C4-2B (cell line): Measurements from ENCODE around the gene RBMS3.

ENCODE experiments used
- H3K27ac ChIP-seq: fragments of 450-650 bp; 2 replicates; pipeline ENCODE4 v1.5.1; 2017
- ZFX ChIP-seq: fragments of 450-650 bp; IDR thresholded peaks from 2 replicates; pipeline ENCODE4 v1.6.1; 2017
- TF ChIP-seq, protein P1 (sequence below): fragments of 450-650 bp; conservative IDR thresholded peaks from 2 replicates; pipeline ENCODE4 v1.5.1; 2017; ENCODE audit warnings: mild to moderate bottlenecking

Gene RBMS3

DNA sequence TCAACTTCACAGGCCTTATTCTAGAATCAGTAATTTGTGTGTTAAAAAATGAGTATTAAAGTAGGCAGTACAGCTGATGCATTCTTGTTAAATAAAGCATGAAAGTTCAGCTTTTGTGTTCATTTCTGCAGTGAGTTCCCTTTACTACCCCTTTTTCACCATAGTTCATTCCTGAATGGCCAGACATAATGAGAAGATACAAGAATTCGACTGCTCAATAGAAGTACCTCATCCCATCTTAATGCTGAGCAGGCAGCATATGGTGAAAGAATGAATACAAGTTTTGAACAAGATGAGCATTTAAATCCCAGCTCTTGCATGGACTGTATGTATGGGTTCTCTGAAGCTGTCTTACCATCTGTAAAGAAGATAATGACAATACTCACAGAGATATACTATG, 677.9 kb downstream of the RBMS3 start:
- TF ChIP-seq ZFX: no peak
- TF ChIP-seq, protein P1, sequence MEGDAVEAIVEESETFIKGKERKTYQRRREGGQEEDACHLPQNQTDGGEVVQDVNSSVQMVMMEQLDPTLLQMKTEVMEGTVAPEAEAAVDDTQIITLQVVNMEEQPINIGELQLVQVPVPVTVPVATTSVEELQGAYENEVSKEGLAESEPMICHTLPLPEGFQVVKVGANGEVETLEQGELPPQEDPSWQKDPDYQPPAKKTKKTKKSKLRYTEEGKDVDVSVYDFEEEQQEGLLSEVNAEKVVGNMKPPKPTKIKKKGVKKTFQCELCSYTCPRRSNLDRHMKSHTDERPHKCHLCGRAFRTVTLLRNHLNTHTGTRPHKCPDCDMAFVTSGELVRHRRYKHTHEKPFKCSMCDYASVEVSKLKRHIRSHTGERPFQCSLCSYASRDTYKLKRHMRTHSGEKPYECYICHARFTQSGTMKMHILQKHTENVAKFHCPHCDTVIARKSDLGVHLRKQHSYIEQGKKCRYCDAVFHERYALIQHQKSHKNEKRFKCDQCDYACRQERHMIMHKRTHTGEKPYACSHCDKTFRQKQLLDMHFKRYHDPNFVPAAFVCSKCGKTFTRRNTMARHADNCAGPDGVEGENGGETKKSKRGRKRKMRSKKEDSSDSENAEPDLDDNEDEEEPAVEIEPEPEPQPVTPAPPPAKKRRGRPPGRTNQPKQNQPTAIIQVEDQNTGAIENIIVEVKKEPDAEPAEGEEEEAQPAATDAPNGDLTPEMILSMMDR: no peak

DNA sequence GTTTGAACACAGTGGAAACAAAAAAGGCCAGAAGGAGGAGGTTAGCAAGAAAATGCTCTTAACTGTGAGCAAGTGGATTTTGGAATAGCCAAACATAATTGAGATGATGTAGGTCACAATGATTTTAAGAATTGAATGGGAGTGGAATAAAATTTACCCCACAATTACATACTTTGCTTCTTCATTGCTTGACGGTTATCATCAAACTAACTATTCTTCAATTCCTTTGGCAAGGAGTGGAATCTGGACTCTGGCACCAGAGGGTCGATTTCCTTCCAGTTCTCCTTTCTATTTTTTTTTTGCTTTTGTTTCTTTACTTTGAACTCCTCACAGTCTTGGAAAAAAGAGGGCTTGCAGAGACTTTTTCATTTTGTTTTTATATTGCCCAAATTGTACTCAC, 691.0 kb downstream of the RBMS3 start:
- H3K27ac ChIP-seq: no peak overlapping the region
- TF ChIP-seq, protein P1: no peak
- no peak for TF ChIP-seq ZFX

More for the DNA sequence above, 677.9 kb downstream of the RBMS3 start:
- H3K27ac ChIP-seq: no peak overlapping the region

DNA sequence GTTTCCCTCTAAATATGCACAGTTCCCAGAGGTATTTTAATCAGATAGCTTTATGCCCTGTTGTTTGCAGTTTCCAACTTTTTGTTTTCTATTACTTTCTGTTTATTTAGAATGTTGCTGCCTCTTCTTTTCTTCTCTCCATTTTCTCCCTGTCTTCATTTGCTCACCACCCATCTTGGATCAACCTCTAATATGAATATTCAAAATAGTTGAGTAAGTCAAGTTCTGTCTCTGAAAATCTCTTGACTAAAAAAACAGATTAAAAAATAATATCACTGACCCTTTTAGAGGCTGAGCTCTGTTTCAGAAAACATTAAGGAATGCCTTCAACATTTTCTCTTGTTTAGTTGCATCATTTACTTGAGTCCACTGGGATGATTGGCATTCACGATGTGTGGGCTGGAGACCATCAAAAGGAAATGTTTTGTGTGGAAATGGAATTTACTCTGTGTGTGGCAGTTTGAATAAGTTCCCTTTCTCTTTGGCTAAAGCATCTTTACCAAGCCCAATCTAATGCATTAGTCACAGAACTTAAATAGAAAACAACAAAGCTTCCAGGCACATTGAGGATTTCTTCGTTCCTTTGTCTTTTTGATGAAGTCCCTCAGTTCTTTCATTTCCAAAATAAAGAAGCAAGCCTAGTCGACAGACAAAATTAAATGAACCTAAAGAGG, 691.6 kb downstream of the RBMS3 start:
- no peak overlapping the region for H3K27ac ChIP-seq

DNA sequence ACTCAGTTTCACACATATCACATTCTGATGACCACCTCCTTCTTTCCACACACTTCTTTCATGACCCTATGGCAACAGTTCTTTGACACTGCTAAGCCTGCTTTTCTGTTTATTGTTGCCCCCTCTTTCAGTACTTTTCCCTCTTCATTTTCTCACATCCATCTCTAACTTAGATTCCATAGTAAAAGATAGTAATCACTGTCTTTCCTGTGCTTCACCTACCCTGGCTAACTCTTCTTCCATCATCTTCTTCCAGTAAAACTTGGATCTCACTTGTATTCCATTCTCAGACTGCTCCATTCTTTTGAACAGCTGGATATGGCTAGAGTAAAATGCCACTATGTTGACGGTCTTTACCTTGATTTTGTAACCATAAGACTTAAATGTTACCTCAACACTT, 692.9 kb downstream of the RBMS3 start:
- H3K27ac ChIP-seq: no peak overlapping the region

More for the DNA sequence above, 691.6 kb downstream of the RBMS3 start:
- no peak for TF ChIP-seq ZFX
- TF ChIP-seq, protein P1: no peak

DNA sequence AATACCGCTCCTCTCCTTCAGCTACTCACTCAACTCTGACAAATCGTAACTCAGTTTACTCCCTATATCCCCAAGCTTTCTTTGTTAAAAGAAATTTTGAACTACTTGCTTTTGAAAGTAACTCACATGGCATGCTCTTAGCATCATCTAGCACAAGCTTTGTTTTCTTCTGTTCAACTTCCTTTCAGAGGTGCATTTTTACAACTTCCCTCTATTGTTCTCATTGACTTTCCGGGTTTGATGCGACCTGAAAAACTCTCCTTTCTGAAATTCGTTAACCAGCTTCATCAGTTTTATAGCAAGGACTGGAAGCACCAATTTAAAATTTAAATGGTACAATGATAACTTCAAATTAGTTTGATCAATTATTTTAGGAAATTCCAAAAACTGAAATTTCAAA, 696.0 kb downstream of the RBMS3 start:
- H3K27ac ChIP-seq: no peak overlapping the region
- no peak for TF ChIP-seq ZFX
- TF ChIP-seq, protein P1: no peak

More for the DNA sequence above, 692.9 kb downstream of the RBMS3 start:
- TF ChIP-seq, protein P1: no peak
- TF ChIP-seq ZFX: no peak

DNA sequence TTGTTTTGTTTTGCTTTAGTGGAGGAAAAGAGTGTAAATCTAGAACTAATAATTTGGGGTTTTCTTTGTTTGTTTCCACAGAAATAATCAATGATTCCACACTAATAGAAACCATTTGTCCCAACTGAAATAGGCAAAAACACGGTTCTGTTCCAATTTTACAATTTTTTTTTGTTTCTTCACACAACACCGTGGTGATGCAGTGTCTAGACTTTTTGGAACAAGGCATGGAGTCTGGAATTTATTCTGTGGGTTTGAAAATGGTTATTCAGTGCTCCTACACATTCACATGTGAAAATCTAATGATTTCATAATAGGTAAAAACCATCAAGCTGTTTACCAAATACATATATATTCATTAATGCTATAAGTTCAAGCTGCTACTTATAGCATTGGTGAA, 696.5 kb downstream of the RBMS3 start:
- H3K27ac ChIP-seq: no peak overlapping the region
- TF ChIP-seq ZFX: no peak
- TF ChIP-seq, protein P1: no peak

DNA sequence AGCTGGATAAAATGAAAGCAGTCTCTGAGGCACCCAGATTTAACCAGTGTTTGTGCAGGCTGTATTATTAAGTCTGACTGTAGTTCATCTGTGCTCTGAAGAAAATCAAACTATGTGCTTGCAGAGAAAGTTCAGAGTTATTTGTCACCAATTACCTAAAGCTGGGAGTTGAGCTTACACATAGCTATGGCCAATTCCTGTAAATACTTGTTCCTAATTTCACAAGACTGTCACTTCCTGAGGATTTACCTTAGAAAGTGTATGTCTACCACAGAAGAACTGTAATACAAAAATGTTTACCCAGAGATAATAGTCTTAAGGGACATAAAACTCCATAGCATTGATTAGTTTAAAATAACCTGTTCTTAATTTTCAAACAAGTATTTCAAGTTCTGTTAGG, 697.2 kb downstream of the RBMS3 start:
- no peak for TF ChIP-seq ZFX
- TF ChIP-seq, protein P1: no peak
- H3K27ac ChIP-seq: no peak overlapping the region
